Measurements from ENCODE around the gene NUCKS1. TPM values are rescaled to one million over a fixed set of nuclear protein-coding genes. Genes with fewer than 3 reads are reported as not detected.
A peak's percentile ranks its signal among the peaks of the same experiment; 100 is the strongest.

Gene NUCKS1
- 100 to 1,000 TPM; 145 to 177 TPM for total RNA-seq

- Mint-ChIP-seq H3K4me1 (ENCODE audit: low read depth) (peaks cover 33% of the 10 kb centered on the region), H3K27me3 (no peaks in the 10 kb centered on the region), H3K9me3 (no peaks in the 10 kb centered on the region), H3K36me3 (ENCODE audit: low read depth) (peaks cover 33% of the 10 kb centered on the region), H3K4me3 (peak within 1 kb of the TSS; percentile 87), H3K27ac (peak within 1 kb of the TSS; percentile 99)
- no peak for TF ChIP-seq CTCF (IDR thresholded peaks at IDR 0.05)
- CTCF ChIA-PET: no interaction called here
- DNase-seq (peak; percentile 99), ATAC-seq (peak; percentile 79)
- intact Hi-C loops (cut with micrococcal nuclease): no loop called here
- POLR2A ChIA-PET: interaction anchor here (0.7 to 3.9 kb wide), 10 partner anchors 8 to 437 kb away, joined by 3 to 61 read pairs (median 4); partner anchors contain the start of genes ELK4 and RAB29
These were observed at the start of gene NUCKS1 for GRCh38 chr1:205750138-205751035. Gene NUCKS1 (minus strand): TSS chr1:205750182. CDS start chr1:205749973, 209 bp downstream.

- Mint-ChIP-seq H3K4me3 (no peak overlapping the region), H3K9me3 (no peaks in the 10 kb centered on the region), H3K27ac (peak overlapping the region; percentile 6), H3K4me1 (ENCODE audit: low read depth) (no peaks in the 10 kb centered on the region), H3K27me3 (no peaks in the 10 kb centered on the region), H3K36me3 (ENCODE audit: low read depth) (peaks cover 15% of the 10 kb centered on the region)
- intact Hi-C loops (cut with micrococcal nuclease): no loop called here
- CTCF ChIA-PET: no interaction called here
- POLR2A ChIA-PET: no interaction called here
- ATAC-seq (no peak), DNase-seq (no peak)
- no peak for TF ChIP-seq CTCF (IDR thresholded peaks at IDR 0.05)
These were observed 48.6 kb upstream of the NUCKS1 start for GRCh38 chr1:205798577-205798976.

GRCh38 chr1:205797168-205797567, 47.2 kb upstream of the NUCKS1 start:
- peaks cover 14% of the 10 kb centered on the region for H3K36me3 Mint-ChIP-seq (ENCODE audit: low read depth)
- POLR2A ChIA-PET: no interaction called here

GRCh38 chr1:205794011-205794730, 44.2 kb upstream of the NUCKS1 start:
- H3K4me1 Mint-ChIP-seq (ENCODE audit: low read depth): no peaks in the 10 kb centered on the region
- ATAC-seq: no peak
- no peak for DNase-seq
- POLR2A ChIA-PET: interaction anchor here (2.7 kb wide), 1 partner anchor 183 kb away, joined by 6 read pairs; no protein-coding TSS in a partner anchor
- intact Hi-C loops (cut with micrococcal nuclease): loop anchor here (5.0 kb wide), 1 partner anchor 113 kb away; no protein-coding TSS in a partner anchor
- no peaks in the 10 kb centered on the region for H3K9me3 Mint-ChIP-seq
- H3K36me3 Mint-ChIP-seq (ENCODE audit: low read depth): peaks cover 16% of the 10 kb centered on the region
- no peak overlapping the region for H3K4me3 Mint-ChIP-seq
- CTCF ChIA-PET: interaction anchor here (0.7 to 6.9 kb wide), 5 partner anchors 11 to 183 kb away, joined by 3 to 145 read pairs (median 4); no protein-coding TSS in a partner anchor
- TF ChIP-seq CTCF (IDR thresholded peaks at IDR 0.05): no peak
- no peak overlapping the region for H3K27ac Mint-ChIP-seq
- no peaks in the 10 kb centered on the region for H3K27me3 Mint-ChIP-seq

More at GRCh38 chr1:205797168-205797567, 47.2 kb upstream of the NUCKS1 start:
- H3K27me3 Mint-ChIP-seq: no peaks in the 10 kb centered on the region
- H3K4me3 Mint-ChIP-seq: no peak overlapping the region
- intact Hi-C loops (cut with micrococcal nuclease): no loop called here
- ATAC-seq (no peak), DNase-seq (no peak)
- peak overlapping the region; percentile 22 for H3K27ac Mint-ChIP-seq
- H3K9me3 Mint-ChIP-seq: no peaks in the 10 kb centered on the region
- TF ChIP-seq CTCF (IDR thresholded peaks at IDR 0.05): no peak
- CTCF ChIA-PET: interaction anchor here (0.9 to 2.2 kb wide), 3 partner anchors 10 to 180 kb away, joined by 3 to 13 read pairs (median 5); no protein-coding TSS in a partner anchor
- no peaks in the 10 kb centered on the region for H3K4me1 Mint-ChIP-seq (ENCODE audit: low read depth)
